Breast epithelium (tissue), 3 donors: ENCODE measurements around the gene COX20.

ENCODE experiments used
- POLR2A ChIP-seq: fragments of 450-650 bp; IDR thresholded peaks from one replicate; pipeline ENCODE4 v1.6.1; 2016; ENCODE audit warnings: antibody characterized with exemption, mild to moderate bottlenecking, moderate library complexity
- TF ChIP-seq, protein P1 (sequence below), 3 donors: fragments of 450-650 bp; IDR thresholded peaks; one replicate each; pipeline ENCODE4 v1.5.1; 2016 to 2017; ENCODE audit warnings: antibody characterized with exemption in 3 of 3, mild to moderate bottlenecking in 3 of 3, moderate library complexity in 3 of 3

DNA sequence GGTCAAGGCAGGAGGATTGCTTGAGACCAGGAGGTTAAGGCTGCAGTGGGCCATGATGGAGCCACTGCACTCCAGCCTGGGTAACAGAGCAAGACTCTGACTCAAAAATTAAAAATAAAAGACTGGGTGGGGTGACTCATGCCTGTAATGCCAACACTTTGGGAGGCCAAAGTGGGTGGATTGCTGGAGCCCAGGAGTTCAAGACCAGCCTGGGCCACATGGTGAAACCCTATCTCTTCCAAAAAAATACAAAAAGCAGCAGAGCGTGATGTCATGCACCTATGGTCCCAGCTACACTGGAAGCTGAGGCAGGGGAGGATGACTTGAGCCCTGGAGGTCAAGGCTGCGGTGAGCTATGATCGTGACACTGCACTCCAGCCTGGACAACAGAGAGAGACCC lies 44.4 kb upstream of the COX20 start:
- TF ChIP-seq, protein P1, sequence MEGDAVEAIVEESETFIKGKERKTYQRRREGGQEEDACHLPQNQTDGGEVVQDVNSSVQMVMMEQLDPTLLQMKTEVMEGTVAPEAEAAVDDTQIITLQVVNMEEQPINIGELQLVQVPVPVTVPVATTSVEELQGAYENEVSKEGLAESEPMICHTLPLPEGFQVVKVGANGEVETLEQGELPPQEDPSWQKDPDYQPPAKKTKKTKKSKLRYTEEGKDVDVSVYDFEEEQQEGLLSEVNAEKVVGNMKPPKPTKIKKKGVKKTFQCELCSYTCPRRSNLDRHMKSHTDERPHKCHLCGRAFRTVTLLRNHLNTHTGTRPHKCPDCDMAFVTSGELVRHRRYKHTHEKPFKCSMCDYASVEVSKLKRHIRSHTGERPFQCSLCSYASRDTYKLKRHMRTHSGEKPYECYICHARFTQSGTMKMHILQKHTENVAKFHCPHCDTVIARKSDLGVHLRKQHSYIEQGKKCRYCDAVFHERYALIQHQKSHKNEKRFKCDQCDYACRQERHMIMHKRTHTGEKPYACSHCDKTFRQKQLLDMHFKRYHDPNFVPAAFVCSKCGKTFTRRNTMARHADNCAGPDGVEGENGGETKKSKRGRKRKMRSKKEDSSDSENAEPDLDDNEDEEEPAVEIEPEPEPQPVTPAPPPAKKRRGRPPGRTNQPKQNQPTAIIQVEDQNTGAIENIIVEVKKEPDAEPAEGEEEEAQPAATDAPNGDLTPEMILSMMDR (IDR thresholded peaks at IDR 0.05): no peak
- TF ChIP-seq POLR2A: no peak
